Neural progenitor cell (in vitro differentiated cells): ENCODE data around the gene CAMK2A. TPM values are rescaled to one million over a fixed set of nuclear protein-coding genes. Genes with fewer than 3 reads are reported as not detected.
"Not testable (repeated sequence)": the region's sequence is repeated elsewhere in the genome, so short reads cannot be mapped to it uniquely, and the experiment has no call there.

Experiments
- DNase-seq: peaks from one replicate; pipeline ENCODE4 v3.0.0-alpha.2; 2016; ENCODE audit warnings: low spot score
- H2AFZ ChIP-seq: fragments of 200-600 bp; sonication (generic); replicated peaks from 2 replicates; pipeline ENCODE4 v1.6.1; 2016; ENCODE audit warnings: antibody characterized with exemption
- H3F3A ChIP-seq: fragments of 200-600 bp; sonication (generic); 2 replicates; pipeline ENCODE4 v1.6.1; 2016; ENCODE audit warnings: antibody characterized with exemption, low read depth
- H3K27ac ChIP-seq: fragments of 200-600 bp; sonication (generic); 2 replicates; pipeline ENCODE4 v1.5.1; 2016; ENCODE audit warnings: mild to moderate bottlenecking
- H3K27me3 ChIP-seq: fragments of 200-600 bp; sonication (generic); 2 replicates; pipeline ENCODE4 v1.6.1; 2016; ENCODE audit warnings: mild to moderate bottlenecking, moderate library complexity
- H3K36me3 ChIP-seq: fragments of 200-600 bp; sonication (generic); 2 replicates; pipeline ENCODE4 v1.5.1; 2016
- H3K4me1 ChIP-seq: fragments of 200-600 bp; sonication (generic); 2 replicates; pipeline ENCODE4 v1.6.1; 2016; ENCODE audit warnings: mixed run types
- H3K4me2 ChIP-seq: fragments of 200-600 bp; sonication (generic); 2 replicates; pipeline ENCODE4 v1.6.1; 2016
- H3K4me3 ChIP-seq: fragments of 200-600 bp; sonication (generic); 2 replicates; pipeline ENCODE4 v1.5.1; 2016
- H3K79me2 ChIP-seq: fragments of 200-600 bp; sonication (generic); 2 replicates; pipeline ENCODE4 v1.6.1; 2016; ENCODE audit warnings: low read depth
- H3K9ac ChIP-seq: fragments of 200-600 bp; sonication (generic); 2 replicates; pipeline ENCODE4 v1.6.1; 2016
- H3K9me3 ChIP-seq: fragments of 200-600 bp; sonication (generic); 2 replicates; pipeline ENCODE4 v1.5.1; 2016; ENCODE audit warnings: low read depth
- H4K20me1 ChIP-seq: fragments of 200-600 bp; sonication (generic); 2 replicates; pipeline ENCODE4 v1.6.1; 2016; ENCODE audit warnings: low read depth
- H3K27ac Mint-ChIP-seq: 3 replicates; pipeline ENCODE4 v1.8.0; 2021; ENCODE audit warnings: mixed read lengths
- H3K27me3 Mint-ChIP-seq: 2 replicates; pipeline ENCODE4 v1.8.0; 2022; ENCODE audit warnings: low read depth, mild to moderate bottlenecking, inconsistent platforms, moderate library complexity, mixed read lengths; ENCODE audit not compliant: insufficient read depth
- H3K36me3 Mint-ChIP-seq: 3 replicates; pipeline ENCODE4 v1.8.0; 2021; ENCODE audit warnings: mixed read lengths
- H3K4me1 Mint-ChIP-seq: 3 replicates; pipeline ENCODE4 v1.8.0; 2021; ENCODE audit warnings: mixed read lengths
- H3K4me3 Mint-ChIP-seq: 3 replicates; pipeline ENCODE4 v1.8.0; 2021; ENCODE audit warnings: mild to moderate bottlenecking, moderate library complexity, mixed read lengths
- H3K9me3 Mint-ChIP-seq: 3 replicates; pipeline ENCODE4 v1.8.0; 2020; ENCODE audit warnings: mixed read lengths
- EZH2 ChIP-seq: fragments of 200-600 bp; sonication (generic); IDR thresholded peaks from 2 replicates; pipeline ENCODE4 v1.6.1; 2017; ENCODE audit warnings: antibody characterized with exemption, mild to moderate bottlenecking, moderate library complexity
- EZH2phosphoT487 ChIP-seq: fragments of 200-600 bp; sonication (generic); IDR thresholded peaks from 2 replicates; pipeline ENCODE4 v1.6.1; 2017; ENCODE audit warnings: antibody characterized with exemption
- total RNA-seq: library from RNA; depleted of rRNA; stranded (reverse); fragments of >200 nt; gene quantifications from 2 replicates; pipeline ENCODE4 v1.2.3, GENCODE V29; 2015; ENCODE audit warnings: low replicate concordance
- TF ChIP-seq, protein P1 (sequence below): fragments of 200-600 bp; sonication (generic); IDR thresholded peaks from 2 replicates; pipeline ENCODE4 v1.5.1; 2017; ENCODE audit warnings: antibody characterized with exemption, mild to moderate bottlenecking

CAMK2A gene
- total RNA-seq, 1 donor from 2014 or later: 0.09 TPM

DNA sequence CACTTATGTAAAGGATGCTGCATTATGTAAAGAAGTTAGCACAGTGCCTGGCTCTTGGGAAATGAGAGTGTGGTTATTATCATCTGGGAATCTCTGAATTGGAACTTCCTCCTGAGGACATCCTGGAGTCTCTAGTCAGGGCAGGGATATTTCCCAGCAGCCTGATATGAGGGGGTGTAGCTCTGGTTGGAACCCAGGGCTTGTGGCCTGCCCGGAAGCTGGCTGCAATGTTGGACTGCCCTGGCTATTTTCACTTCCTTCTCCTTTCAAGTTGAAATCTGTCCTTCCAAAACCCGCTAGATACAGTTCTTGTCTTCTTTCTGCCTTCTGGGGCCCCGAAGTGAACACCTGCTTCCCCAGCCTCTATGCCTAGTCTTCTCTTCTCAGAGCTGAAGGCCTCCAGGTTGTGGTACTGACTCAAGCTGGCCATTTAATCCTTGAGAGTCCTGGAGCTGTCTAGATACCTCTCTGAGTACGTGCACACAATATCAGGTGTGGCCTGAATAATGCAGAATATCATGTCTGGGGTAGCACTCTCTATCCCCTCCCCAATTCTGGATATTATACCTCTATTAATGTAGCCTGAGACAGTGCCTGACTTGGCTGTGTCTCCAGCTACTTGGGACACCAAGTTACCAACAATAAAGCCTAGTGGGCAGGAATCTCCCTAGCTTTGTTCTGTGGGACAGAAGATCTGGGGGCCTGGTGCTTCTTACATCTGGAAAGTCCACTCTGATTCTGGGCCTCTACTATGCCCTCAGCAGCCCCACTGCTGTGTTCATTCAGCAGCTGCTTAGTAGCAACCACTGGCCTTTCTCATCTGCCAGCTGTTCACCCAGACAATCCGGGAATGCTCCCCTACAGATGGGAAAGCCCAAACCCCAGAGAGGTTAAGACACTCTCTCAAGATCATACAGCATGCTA is 54.7 kb downstream of the CAMK2A start:
- H3K4me1 Mint-ChIP-seq: peaks cover 17% of the 10 kb centered on the region

DNA sequence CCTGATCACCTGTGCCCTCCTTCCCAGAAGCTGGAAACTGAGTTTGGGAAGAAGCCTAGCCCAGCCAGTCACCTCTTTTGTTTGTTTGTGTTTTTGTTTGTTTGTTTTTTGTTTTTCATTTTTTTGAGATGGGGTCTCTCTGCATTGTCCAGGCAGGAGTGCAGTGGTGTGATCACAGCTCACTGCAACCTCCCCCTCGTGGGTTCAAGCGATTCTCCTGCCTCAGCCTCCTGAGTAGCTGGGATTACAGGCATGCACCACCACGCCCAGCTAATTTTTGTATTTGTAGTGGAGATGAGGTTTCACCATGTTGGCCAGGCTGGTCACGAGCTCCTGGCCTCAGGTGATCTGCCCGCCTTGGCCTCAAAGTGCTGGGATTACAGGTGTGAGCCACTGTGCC is 55.9 kb downstream of the CAMK2A start:
- not testable (repeated sequence) for DNase-seq, H4K20me1 ChIP-seq, H3F3A ChIP-seq, H3K36me3 ChIP-seq, H3K4me1 ChIP-seq, H3K27ac Mint-ChIP-seq, H2AFZ ChIP-seq, H3K27ac ChIP-seq, H3K36me3 Mint-ChIP-seq, H3K27me3 ChIP-seq, H3K4me3 Mint-ChIP-seq, H3K27me3 Mint-ChIP-seq, H3K4me3 ChIP-seq, H3K4me2 ChIP-seq, H3K79me2 ChIP-seq, H3K9me3 Mint-ChIP-seq, H3K9ac ChIP-seq, H3K9me3 ChIP-seq
- H3K4me1 Mint-ChIP-seq: peaks cover 17% of the 10 kb centered on the region

More for the DNA sequence above, 54.7 kb downstream of the CAMK2A start:
- Mint-ChIP-seq H3K9me3 (no peaks in the 10 kb centered on the region), H3K27ac (peak overlapping the region; percentile 50), H3K36me3 (peaks cover 3% of the 10 kb centered on the region), H3K4me3 (no peak overlapping the region), H3K27me3 (peaks cover 6% of the 10 kb centered on the region)
- no peak overlapping the region for H2AFZ ChIP-seq
- no peaks in the 10 kb centered on the region for H3K36me3 ChIP-seq
- no peak for DNase-seq
- TF ChIP-seq, protein P1, sequence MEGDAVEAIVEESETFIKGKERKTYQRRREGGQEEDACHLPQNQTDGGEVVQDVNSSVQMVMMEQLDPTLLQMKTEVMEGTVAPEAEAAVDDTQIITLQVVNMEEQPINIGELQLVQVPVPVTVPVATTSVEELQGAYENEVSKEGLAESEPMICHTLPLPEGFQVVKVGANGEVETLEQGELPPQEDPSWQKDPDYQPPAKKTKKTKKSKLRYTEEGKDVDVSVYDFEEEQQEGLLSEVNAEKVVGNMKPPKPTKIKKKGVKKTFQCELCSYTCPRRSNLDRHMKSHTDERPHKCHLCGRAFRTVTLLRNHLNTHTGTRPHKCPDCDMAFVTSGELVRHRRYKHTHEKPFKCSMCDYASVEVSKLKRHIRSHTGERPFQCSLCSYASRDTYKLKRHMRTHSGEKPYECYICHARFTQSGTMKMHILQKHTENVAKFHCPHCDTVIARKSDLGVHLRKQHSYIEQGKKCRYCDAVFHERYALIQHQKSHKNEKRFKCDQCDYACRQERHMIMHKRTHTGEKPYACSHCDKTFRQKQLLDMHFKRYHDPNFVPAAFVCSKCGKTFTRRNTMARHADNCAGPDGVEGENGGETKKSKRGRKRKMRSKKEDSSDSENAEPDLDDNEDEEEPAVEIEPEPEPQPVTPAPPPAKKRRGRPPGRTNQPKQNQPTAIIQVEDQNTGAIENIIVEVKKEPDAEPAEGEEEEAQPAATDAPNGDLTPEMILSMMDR: no peak
- no peak for TF ChIP-seq EZH2
- no peak for TF ChIP-seq EZH2phosphoT487
- no peaks in the 10 kb centered on the region for H3K79me2 ChIP-seq
- no peaks in the 10 kb centered on the region for H3F3A ChIP-seq
- no peak overlapping the region for H3K27ac ChIP-seq
- H3K27me3 ChIP-seq: no peaks in the 10 kb centered on the region
- no peaks in the 10 kb centered on the region for H4K20me1 ChIP-seq
- H3K9ac ChIP-seq: no peak overlapping the region
- no peak overlapping the region for H3K4me3 ChIP-seq
- H3K4me1 ChIP-seq: no peaks in the 10 kb centered on the region
- no peaks in the 10 kb centered on the region for H3K9me3 ChIP-seq
- H3K4me2 ChIP-seq: no peak overlapping the region

DNA sequence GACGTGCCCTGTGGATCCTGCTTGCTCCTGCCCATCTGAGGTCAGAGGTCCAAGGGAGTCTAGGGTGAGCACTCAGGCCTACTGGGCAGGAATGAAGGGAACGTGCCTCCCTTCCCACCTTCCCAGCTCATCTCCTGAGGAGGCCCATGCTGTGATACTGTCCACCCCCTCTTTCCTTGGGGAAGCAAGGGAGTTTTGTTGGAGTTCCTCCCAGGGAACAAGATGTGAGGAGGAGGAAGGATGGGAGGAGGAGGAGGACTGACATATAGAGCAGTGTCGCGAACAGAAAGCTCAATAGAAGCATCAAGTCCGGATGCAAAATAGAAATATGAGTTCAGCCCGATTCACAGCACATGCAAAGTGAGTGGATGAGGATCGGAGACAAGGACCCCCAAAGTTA is 58.7 kb downstream of the CAMK2A start:
- Histone ChIP-seq H3K79me2 (no peaks in the 10 kb centered on the region), H4K20me1 (no peaks in the 10 kb centered on the region), H3F3A (no peaks in the 10 kb centered on the region), H3K27me3 (no peaks in the 10 kb centered on the region), H3K36me3 (no peaks in the 10 kb centered on the region), H3K9me3 (no peaks in the 10 kb centered on the region), H3K9ac (no peak overlapping the region), H2AFZ (no peak overlapping the region), H3K4me3 (no peak overlapping the region), H3K4me1 (no peaks in the 10 kb centered on the region), H3K27ac (no peak overlapping the region), H3K4me2 (no peak overlapping the region)
- H3K4me1 Mint-ChIP-seq: peaks cover 26% of the 10 kb centered on the region
- peak overlapping the region; percentile 15 for H3K27ac Mint-ChIP-seq
- peaks cover 4% of the 10 kb centered on the region for H3K27me3 Mint-ChIP-seq
- H3K36me3 Mint-ChIP-seq: peaks cover 4% of the 10 kb centered on the region
- DNase-seq: no peak
- H3K9me3 Mint-ChIP-seq: no peaks in the 10 kb centered on the region
- TF ChIP-seq, protein P1: no peak
- no peak for TF ChIP-seq EZH2
- no peak for TF ChIP-seq EZH2phosphoT487
- H3K4me3 Mint-ChIP-seq: no peak overlapping the region

DNA sequence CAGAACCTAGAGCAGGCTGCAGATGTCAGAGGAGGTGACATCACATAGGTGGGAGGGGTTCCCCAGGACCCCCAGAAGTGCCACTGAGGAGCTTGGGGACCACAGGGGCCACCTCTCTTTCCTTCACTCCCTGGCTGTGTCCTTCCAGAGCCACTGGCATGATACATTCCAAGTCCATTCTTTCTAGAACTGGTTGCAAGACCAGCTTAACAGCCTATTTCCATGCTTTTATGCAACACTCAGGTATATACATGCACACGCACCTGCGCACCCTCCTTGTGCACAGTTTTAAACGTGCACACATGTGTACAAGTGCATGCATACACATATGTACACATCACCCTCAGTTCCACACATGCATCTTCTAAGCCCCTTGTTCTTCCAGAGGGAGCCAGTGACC is 60.0 kb downstream of the CAMK2A start:
- Mint-ChIP-seq H3K27me3 (peaks cover 4% of the 10 kb centered on the region), H3K4me3 (no peak overlapping the region), H3K9me3 (no peaks in the 10 kb centered on the region), H3K4me1 (peaks cover 17% of the 10 kb centered on the region), H3K27ac (no peak overlapping the region), H3K36me3 (peaks cover 4% of the 10 kb centered on the region)
- Histone ChIP-seq H2AFZ (no peak overlapping the region), H3K79me2 (no peaks in the 10 kb centered on the region), H3K9ac (no peak overlapping the region), H3K4me2 (no peak overlapping the region), H3K4me1 (no peaks in the 10 kb centered on the region), H3K27me3 (no peaks in the 10 kb centered on the region), H3K4me3 (no peak overlapping the region), H3K9me3 (no peaks in the 10 kb centered on the region), H3F3A (no peaks in the 10 kb centered on the region), H3K36me3 (no peaks in the 10 kb centered on the region), H4K20me1 (no peaks in the 10 kb centered on the region), H3K27ac (no peak overlapping the region)
- DNase-seq: no peak
- TF ChIP-seq, protein P1: no peak
- TF ChIP-seq EZH2phosphoT487 (no peak), EZH2 (no peak)
